ENCODE results near the gene PGP.

The PGP gene

DNA sequence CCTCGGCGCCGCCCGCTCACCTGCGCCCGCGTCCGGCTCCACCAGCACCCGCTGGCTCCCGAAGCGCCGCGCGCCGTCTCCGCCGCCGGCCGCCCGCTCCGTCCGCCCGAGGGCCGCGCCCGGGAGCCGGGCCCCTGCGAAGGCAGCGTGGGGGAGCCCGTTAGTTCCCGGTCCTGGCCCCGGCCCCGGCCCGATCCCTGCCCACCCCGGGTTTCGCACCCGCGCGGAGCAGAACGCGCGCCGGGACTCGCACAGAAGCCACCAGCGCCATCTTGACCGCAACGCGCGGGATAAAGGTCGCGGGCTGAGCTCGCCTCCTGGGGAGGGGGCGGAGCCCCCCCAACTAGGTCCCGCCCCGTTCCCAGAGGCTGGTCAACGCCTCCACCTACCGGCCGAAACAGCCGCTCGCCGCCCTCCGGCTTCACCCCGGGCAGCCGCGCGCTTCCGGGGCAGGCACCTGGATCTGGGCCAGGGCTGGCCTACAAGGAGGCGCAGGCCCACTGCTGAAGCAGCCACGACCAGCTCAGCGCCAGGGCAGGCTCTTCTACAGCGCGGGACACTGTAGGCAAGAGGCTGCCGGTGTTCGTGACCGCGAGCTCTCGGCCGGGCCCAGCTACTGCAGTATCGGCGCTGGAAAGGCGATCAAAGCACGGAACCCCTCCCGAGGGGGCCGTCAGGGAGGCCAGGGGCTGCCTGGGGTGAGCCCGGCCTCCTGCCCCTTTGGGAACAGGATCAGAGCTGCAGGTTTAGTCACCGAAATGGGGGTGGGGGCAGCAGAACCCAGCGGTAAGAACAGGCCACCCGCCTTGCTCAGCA is 36.9 kb upstream of the PGP start, which contains the start of gene ECI1:
Gene ECI1, minus strand, starts transcription at position 292 of the 816 bp plus-strand sequence. Its CDS starts 21 bp downstream, at position 271.
- H3K4me3 ChIP-seq (ENCODE audit: low read depth, low read length) = peak within 1 kb of the TSS; percentile 84
- TF ChIP-seq CTCF (IDR thresholded peaks at IDR 0.05; ENCODE audit: insufficient read depth, low read depth, low read length, missing control alignments) = peak; percentile 61

GRCh38 chr16:2250652-2251295 is 36.1 kb upstream of the PGP start:
- no peak for DNase-seq (ENCODE audit: low read depth)
- TF ChIP-seq CTCF (IDR thresholded peaks at IDR 0.05; ENCODE audit: insufficient read depth, low read depth, low read length, missing control alignments) = no peak
- peak overlapping the region; percentile 84 for H3K4me3 ChIP-seq (ENCODE audit: low read depth, low read length)

More for the DNA sequence above, 36.9 kb upstream of the PGP start, which contains the start of gene ECI1:
- DNase-seq (ENCODE audit: low read depth) = peak; percentile 96

- DNase-seq (ENCODE audit: low read depth) = no peak
- H3K4me3 ChIP-seq (ENCODE audit: low read depth, low read length) = no peak overlapping the region
- TF ChIP-seq CTCF (IDR thresholded peaks at IDR 0.05; ENCODE audit: insufficient read depth, low read depth, low read length, missing control alignments) = no peak
These were observed 31.8 kb upstream of the PGP start for GRCh38 chr16:2246301-2246885.

GRCh38 chr16:2244926-2245795 is 30.5 kb upstream of the PGP start:
- no peak for TF ChIP-seq CTCF (IDR thresholded peaks at IDR 0.05; ENCODE audit: insufficient read depth, low read depth, low read length, missing control alignments)
- H3K4me3 ChIP-seq (ENCODE audit: low read depth, low read length) = no peak overlapping the region
- no peak for DNase-seq (ENCODE audit: low read depth)

DNA sequence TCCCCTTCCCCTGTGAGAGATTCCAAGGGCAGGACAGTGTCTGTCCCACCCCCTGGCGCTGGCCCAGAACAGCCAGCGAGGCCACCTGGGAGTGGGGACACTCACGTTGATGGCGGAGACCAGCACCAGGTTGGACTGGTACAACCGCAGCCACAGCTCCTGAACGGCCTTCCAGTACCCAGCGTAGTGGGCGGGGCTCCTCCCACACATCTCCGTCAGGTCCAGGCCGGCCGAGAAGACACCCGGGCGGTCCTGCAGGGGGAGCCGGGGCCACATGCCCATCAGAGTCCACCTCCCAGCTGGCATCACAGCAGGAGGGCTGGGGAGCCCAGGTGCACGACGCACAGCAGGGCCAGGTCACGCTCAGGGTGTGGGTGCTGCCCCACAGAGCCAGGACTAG is 29.7 kb upstream of the PGP start:
- no peak for TF ChIP-seq CTCF (IDR thresholded peaks at IDR 0.05; ENCODE audit: insufficient read depth, low read depth, low read length, missing control alignments)
- DNase-seq (ENCODE audit: low read depth) = no peak
- H3K4me3 ChIP-seq (ENCODE audit: low read depth, low read length) = no peak overlapping the region

GRCh38 chr16:2243781-2244180 is 29.1 kb upstream of the PGP start:
- H3K4me3 ChIP-seq (ENCODE audit: low read depth, low read length) = no peak overlapping the region
- DNase-seq (ENCODE audit: low read depth) = no peak
- no peak for TF ChIP-seq CTCF (IDR thresholded peaks at IDR 0.05; ENCODE audit: insufficient read depth, low read depth, low read length, missing control alignments)

All from GM12865 (cell line).